ENCODE results near the gene DNAL4. TPM values are rescaled to one million over a fixed set of nuclear protein-coding genes. Genes with fewer than 3 reads are reported as not detected.

The DNAL4 gene
- total and polyA plus RNA-seq, 10 of the 15 experiments (the other 5 are each of a cell fraction or from before 2014, with no cell fraction given) = 0.35 to 8.5 (median 6.3) TPM; not detected in 1

- intact Hi-C loops (cut with micrococcal nuclease; ENCODE audit: unreplicated experiment) (no loop called here), in situ Hi-C loops (cut with MboI) (no loop called here)
- no peak for FAIRE-seq
- 95% methylated on average over 20 of the region's 20 CpGs for WGBS (ENCODE audit: insufficient coverage, insufficient replicate concordance, low lambda C conversion rate, missing lambda C conversion rate)
- Histone ChIP-seq H3K27me3 (replicated peaks in 1 of 2; ENCODE audit: control insufficient read depth in 2 of 2, insufficient read depth in 2 of 2, low read length in 1 of 2) (no peaks in the 10 kb centered on the region), H3K27ac (ENCODE audit: control insufficient read depth, insufficient read depth) (no peak overlapping the region), H3K4me1 (ENCODE audit: control insufficient read depth, insufficient read depth, low read length) (no peaks in the 10 kb centered on the region), H3K4me3 (no peak overlapping the region), H3K79me2 (ENCODE audit: control insufficient read depth, insufficient read depth, low read length) (no peaks in the 10 kb centered on the region), H3K36me3 (ENCODE audit: control insufficient read depth in 2 of 2, insufficient read depth in 2 of 2, low read length in 1 of 2) (peaks cover 25 to 63% of the 10 kb centered on the region in 2 experiments), H3K4me2 (ENCODE audit: control insufficient read depth, insufficient read depth) (no peak overlapping the region), H3K9me3 (replicated peaks; ENCODE audit: control insufficient read depth, insufficient read depth, low read length) (no peaks in the 10 kb centered on the region), H2AFZ (ENCODE audit: control insufficient read depth, low read depth, low read length) (no peak overlapping the region), H4K20me1 (ENCODE audit: control insufficient read depth, insufficient read depth) (no peaks in the 10 kb centered on the region), H3K9ac (ENCODE audit: control insufficient read depth, insufficient read depth, low read length) (no peak overlapping the region)
- SMC1A ChIA-PET (ENCODE audit: uncharacterized antibody, unreplicated experiment) = interaction anchor here (1.1 kb wide), 1 partner anchor 29 kb away, joined by 3 read pairs; no protein-coding TSS in a partner anchor
- RAD21 ChIA-PET (ENCODE audit: unreplicated experiment) = no interaction called here
- no peak for ATAC-seq
- DNase-seq (ENCODE audit: low read depth, low spot score) = no peak
- no TSS peak for BruUV-seq (replicated peaks)
- CTCF ChIA-PET = no interaction called here
- POLR2A ChIA-PET = no interaction called here
- TF ChIP-seq POLR2A (IDR thresholded peaks at IDR 0.05; ENCODE audit: low read depth, low read length) (peak; percentile 70; the same call in 1 of the 2 replicates), TCF3 (IDR thresholded peaks at IDR 0.05; ENCODE audit: borderline replicate concordance, insufficient read depth, low read depth, low read length) (no peak), TARDBP (IDR thresholded peaks at IDR 0.05; ENCODE audit: borderline replicate concordance) (no peak), NFYB (IDR thresholded peaks at IDR 0.05; ENCODE audit: insufficient read depth, low read depth, low read length) (no peak), CHD2 (IDR thresholded peaks at IDR 0.05; ENCODE audit: borderline replicate concordance, low read depth, low read length) (no peak), IRF4 (IDR thresholded peaks at IDR 0.05; ENCODE audit: low read depth, low read length) (no peak), SP1 (IDR thresholded peaks at IDR 0.05; ENCODE audit: low read depth, low read length) (no peak), ZNF592 (IDR thresholded peaks at IDR 0.05) (no peak)
Measured at GRCh38 chr22:38739300-38740055, 54.5 kb downstream of the DNAL4 start.
